Duodenal mucosa (tissue), 2 donors: ENCODE data around the gene LDLRAD3.

ENCODE experiments used
- H3K27ac ChIP-seq: one replicate; pipeline ENCODE4 v1.7.0; 2013; ENCODE audit warnings: low read depth, low read length
- H3K27me3 ChIP-seq, 2 donors: one replicate each; pipeline ENCODE4 v1.7.0; 2013; ENCODE audit warnings: low read length in 2 of 2, control low read depth in 1 of 2; ENCODE audit not compliant: insufficient read depth in 2 of 2, control insufficient read depth in 1 of 2
- H3K36me3 ChIP-seq, 2 donors: one replicate each; pipeline ENCODE4 v1.7.0; 2013; ENCODE audit warnings: low read length in 2 of 2, control low read depth in 1 of 2; ENCODE audit not compliant: insufficient read depth in 2 of 2, control insufficient read depth in 1 of 2
- H3K4me1 ChIP-seq, 2 donors: one replicate each; pipeline ENCODE4 v1.7.0; 2013; ENCODE audit warnings: low read length in 2 of 2, control low read depth in 1 of 2; ENCODE audit not compliant: insufficient read depth in 2 of 2, control insufficient read depth in 1 of 2
- H3K4me3 ChIP-seq, 2 donors: one replicate each; pipeline ENCODE4 v1.7.0; 2013; ENCODE audit warnings: low read length in 2 of 2, low read depth in 1 of 2
- H3K9ac ChIP-seq, 2 donors: one replicate each; pipeline ENCODE4 v1.7.0; 2013; ENCODE audit warnings: low read length in 2 of 2, low read depth in 1 of 2
- H3K9me3 ChIP-seq, 2 donors: one replicate each; pipeline ENCODE4 v1.7.0; 2013; ENCODE audit warnings: low read length in 2 of 2, control low read depth in 1 of 2; ENCODE audit not compliant: control insufficient read depth in 1 of 2

LDLRAD3 gene

DNA sequence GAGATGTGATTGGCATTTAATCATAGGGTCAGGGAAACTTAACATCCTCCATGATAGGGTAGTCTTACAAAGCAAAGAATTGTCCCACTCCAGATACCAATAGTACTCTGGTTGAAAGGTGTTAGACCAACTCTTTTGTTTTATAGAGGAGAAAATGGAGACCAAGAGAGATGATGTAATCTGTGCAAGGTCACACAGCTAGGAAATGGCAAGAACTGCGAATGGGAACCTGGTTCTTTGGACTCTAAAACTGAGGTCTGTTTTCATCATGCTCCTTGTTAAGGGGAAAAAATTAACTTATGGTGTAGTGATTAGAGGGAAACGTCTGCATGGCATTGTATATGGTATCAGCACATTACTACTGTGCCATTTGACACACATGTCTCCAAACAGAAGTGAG, 174.2 kb downstream of the LDLRAD3 start:
- no peaks in the 10 kb centered on the region for H3K4me1 ChIP-seq
- H3K36me3 ChIP-seq: no peaks in the 10 kb centered on the region
- H3K27me3 ChIP-seq: no peaks in the 10 kb centered on the region
- no peak overlapping the region for H3K4me3 ChIP-seq
- no peak overlapping the region for H3K9ac ChIP-seq
- peaks cover 0 to 4% of the 10 kb centered on the region in 2 donors for H3K9me3 ChIP-seq
- no peak overlapping the region for H3K27ac ChIP-seq

GRCh38 chr11:36119300-36119699, 175.4 kb downstream of the LDLRAD3 start:
- Histone ChIP-seq H3K27ac (no peak overlapping the region), H3K9me3 (no peaks in the 10 kb centered on the region), H3K27me3 (no peaks in the 10 kb centered on the region), H3K4me3 (no peak overlapping the region), H3K4me1 (peaks cover 0 to 3% of the 10 kb centered on the region in 2 donors), H3K36me3 (no peaks in the 10 kb centered on the region), H3K9ac (no peak overlapping the region)

DNA sequence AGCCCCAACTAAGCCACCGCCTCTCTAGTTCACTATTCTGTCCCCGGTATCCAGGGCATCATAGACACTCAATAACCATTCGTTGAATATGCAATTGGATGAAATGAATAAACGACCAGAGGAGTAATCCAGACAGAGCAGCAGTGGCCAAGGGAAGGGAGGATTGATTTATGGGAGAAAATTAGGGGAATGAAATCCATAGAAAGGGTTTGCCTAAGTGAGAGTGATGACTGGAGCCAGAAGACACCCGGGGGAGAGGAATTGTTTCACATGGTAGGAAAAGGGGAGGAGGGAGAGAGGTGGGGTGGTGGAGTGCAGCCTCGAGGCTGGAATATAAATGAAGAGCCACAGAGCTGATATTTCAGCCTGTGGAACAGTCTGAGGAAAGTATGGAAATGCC, 177.2 kb downstream of the LDLRAD3 start:
- no peak overlapping the region for H3K4me3 ChIP-seq
- no peak overlapping the region for H3K27ac ChIP-seq
- no peaks in the 10 kb centered on the region for H3K36me3 ChIP-seq
- H3K9me3 ChIP-seq: no peaks in the 10 kb centered on the region
- no peaks in the 10 kb centered on the region for H3K27me3 ChIP-seq
- no peak overlapping the region for H3K9ac ChIP-seq
- H3K4me1 ChIP-seq: peaks cover 0 to 3% of the 10 kb centered on the region in 2 donors

DNA sequence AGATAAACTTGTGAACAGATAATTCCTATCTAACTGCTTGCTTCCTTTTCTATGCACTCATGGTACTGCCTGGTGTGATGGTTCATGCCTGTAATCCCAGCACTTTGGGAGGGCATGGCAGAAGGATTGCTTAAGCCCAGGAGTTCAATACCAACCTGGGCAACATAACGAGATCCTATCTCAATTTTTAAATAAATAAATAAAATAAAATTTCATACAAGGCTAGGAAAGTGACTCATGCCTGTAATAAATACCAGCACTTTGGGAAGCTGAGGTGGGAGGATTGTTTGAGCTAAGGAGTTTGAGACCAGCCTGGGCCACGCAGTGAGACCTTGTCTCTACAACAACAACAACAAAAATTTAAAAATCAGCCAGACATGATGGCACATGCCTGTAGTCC, 178.8 kb downstream of the LDLRAD3 start:
- Histone ChIP-seq H3K36me3 (no peaks in the 10 kb centered on the region), H3K4me1 (peaks cover 0 to 3% of the 10 kb centered on the region in 2 donors), H3K4me3 (no peak overlapping the region), H3K27ac (no peak overlapping the region), H3K27me3 (no peaks in the 10 kb centered on the region), H3K9me3 (no peaks in the 10 kb centered on the region), H3K9ac (no peak overlapping the region)

GRCh38 chr11:36123336-36124101, 179.7 kb downstream of the LDLRAD3 start:
- no peaks in the 10 kb centered on the region for H3K9me3 ChIP-seq
- no peak overlapping the region for H3K9ac ChIP-seq
- peaks cover 0 to 3% of the 10 kb centered on the region in 2 donors for H3K4me1 ChIP-seq
- H3K36me3 ChIP-seq: no peaks in the 10 kb centered on the region
- H3K27me3 ChIP-seq: no peaks in the 10 kb centered on the region
- H3K27ac ChIP-seq: no peak overlapping the region
- H3K4me3 ChIP-seq: no peak overlapping the region

- no peak overlapping the region for H3K4me3 ChIP-seq
- H3K27me3 ChIP-seq: no peaks in the 10 kb centered on the region
These were observed 182.8 kb downstream of the LDLRAD3 start for GRCh38 chr11:36126678-36127077.

GRCh38 chr11:36127550-36127949, 183.7 kb downstream of the LDLRAD3 start:
- Histone ChIP-seq H3K36me3 (no peaks in the 10 kb centered on the region), H3K4me1 (peaks cover 0 to 3% of the 10 kb centered on the region in 2 donors), H3K9me3 (no peaks in the 10 kb centered on the region), H3K9ac (no peak overlapping the region), H3K27me3 (no peaks in the 10 kb centered on the region), H3K4me3 (no peak overlapping the region), H3K27ac (no peak overlapping the region)

More at GRCh38 chr11:36126678-36127077, 182.8 kb downstream of the LDLRAD3 start:
- H3K9ac ChIP-seq: no peak overlapping the region
- no peaks in the 10 kb centered on the region for H3K36me3 ChIP-seq
- H3K4me1 ChIP-seq: peaks cover 0 to 3% of the 10 kb centered on the region in 2 donors
- no peak overlapping the region for H3K27ac ChIP-seq
- H3K9me3 ChIP-seq: no peaks in the 10 kb centered on the region

GRCh38 chr11:36129955-36130354, 186.1 kb downstream of the LDLRAD3 start:
- Histone ChIP-seq H3K4me3 (no peak overlapping the region), H3K4me1 (no peaks in the 10 kb centered on the region), H3K36me3 (no peaks in the 10 kb centered on the region), H3K9me3 (no peaks in the 10 kb centered on the region), H3K27me3 (no peaks in the 10 kb centered on the region), H3K9ac (no peak overlapping the region), H3K27ac (no peak overlapping the region)

DNA sequence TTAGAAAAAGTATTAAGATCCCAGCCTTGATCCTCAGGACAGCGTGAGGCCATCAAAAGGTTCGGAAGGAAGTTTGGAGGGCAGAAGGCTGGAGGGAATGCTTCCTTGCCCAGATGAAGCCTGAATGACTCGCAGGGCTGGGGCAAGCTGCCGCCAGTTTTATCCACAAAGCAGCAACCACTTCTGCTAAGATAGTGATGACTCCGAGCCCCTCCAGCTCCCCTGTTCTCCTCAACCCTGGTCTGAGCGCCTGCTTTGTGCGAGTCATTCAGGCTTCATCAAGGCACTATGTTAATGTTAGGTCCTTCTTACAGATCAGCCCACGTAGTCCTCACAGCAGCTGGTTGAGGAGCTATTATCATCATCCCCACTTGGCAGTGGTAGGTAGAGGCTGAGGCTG, 186.5 kb downstream of the LDLRAD3 start:
- no peaks in the 10 kb centered on the region for H3K4me1 ChIP-seq
- H3K27me3 ChIP-seq: no peaks in the 10 kb centered on the region
- no peaks in the 10 kb centered on the region for H3K9me3 ChIP-seq
- H3K4me3 ChIP-seq: no peak overlapping the region
- H3K9ac ChIP-seq: no peak overlapping the region
- H3K27ac ChIP-seq: no peak overlapping the region
- H3K36me3 ChIP-seq: no peaks in the 10 kb centered on the region

DNA sequence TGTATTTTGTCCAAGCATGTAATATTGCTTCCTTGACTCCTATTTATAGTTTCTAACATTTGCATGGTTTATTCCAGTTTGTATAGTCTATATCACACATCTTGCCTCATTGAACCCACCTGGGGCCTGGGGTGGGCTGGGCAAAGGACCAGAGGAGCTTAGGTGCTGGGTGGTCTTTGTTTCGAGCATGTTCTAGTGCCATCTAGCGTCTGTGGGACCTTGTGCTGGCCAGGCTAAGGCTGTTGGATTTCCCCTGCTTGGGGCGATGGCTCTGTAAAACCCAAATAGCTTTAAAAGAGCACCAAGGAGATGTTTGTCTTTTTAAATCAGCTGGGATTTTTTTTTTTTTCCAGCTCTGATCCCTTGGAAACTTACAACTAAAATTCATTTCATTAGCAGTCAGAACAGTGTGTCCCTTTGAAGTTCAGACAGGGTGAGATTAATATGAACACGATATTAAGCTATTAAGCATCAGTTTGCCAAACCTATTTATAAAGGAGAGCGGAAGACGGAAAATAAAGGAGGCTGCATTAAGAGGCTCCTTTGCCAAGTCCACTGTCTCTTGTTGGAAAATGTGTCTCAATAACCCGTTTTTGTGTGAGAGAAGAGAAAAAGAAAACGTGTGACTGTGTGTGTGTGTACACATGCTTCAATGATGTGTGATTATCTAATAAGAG, 188.0 kb downstream of the LDLRAD3 start:
- no peak overlapping the region for H3K9ac ChIP-seq
- no peak overlapping the region for H3K27ac ChIP-seq

More for the DNA sequence above, 188.0 kb downstream of the LDLRAD3 start:
- Histone ChIP-seq H3K9me3 (no peaks in the 10 kb centered on the region), H3K4me1 (no peaks in the 10 kb centered on the region), H3K27me3 (no peaks in the 10 kb centered on the region), H3K36me3 (no peaks in the 10 kb centered on the region), H3K4me3 (no peak overlapping the region)
